AG04450 (cell line): ENCODE data around the gene APLP2. TPM values are rescaled to one million over a fixed set of nuclear protein-coding genes. Genes with fewer than 3 reads are reported as not detected.

Experiments used
- CTCF ChIA-PET: fragments of 300-600, 350-600 bp; formaldehyde crosslinking; extraction: SDS; loops from one replicate; lab custom pipeline; 2022; ENCODE audit warnings: antibody characterized with exemption, inconsistent platforms; lab: Charles Lee
- POLR2A ChIA-PET: fragments of 350-600 bp; formaldehyde crosslinking; extraction: SDS; loops from one replicate; lab custom pipeline; 2021; ENCODE audit warnings: antibody characterized with exemption, inconsistent platforms; lab: Yijun Ruan, JAX
- DNase-seq: peaks from one replicate; pipeline ENCODE4 v3.0.0-alpha.2; 2011; ENCODE audit warnings: low read depth, low spot score
- H3K27ac ChIP-seq: one replicate; pipeline ENCODE4 v1.5.1; 2012; ENCODE audit warnings: low read depth, low read length, control low read depth
- H3K27me3 ChIP-seq: one replicate; pipeline ENCODE4 v1.6.0; 2012; ENCODE audit warnings: low read length; ENCODE audit not compliant: control insufficient read depth, insufficient read depth
- H3K4me3 ChIP-seq: 2 replicates; pipeline ENCODE4 v1.5.1; 2011; ENCODE audit warnings: mild to moderate bottlenecking, low read depth, low read length, control low read depth
- H3K9me3 ChIP-seq: 2 replicates; pipeline ENCODE4 v1.5.1; 2012; ENCODE audit warnings: low read length; ENCODE audit not compliant: control insufficient read depth, insufficient read depth
- polyA plus RNA-seq: library from polyadenylated mRNA; depleted of rRNA; stranded (reverse); fragments of >200 nt; gene quantifications from 2 replicates; pipeline ENCODE4 v1.2.3, GENCODE V29; 2011
- TF ChIP-seq, protein P1 (sequence below): IDR thresholded peaks from 2 replicates; pipeline ENCODE4 v1.5.1; 2011; ENCODE audit warnings: low read depth, low read length, control low read depth, inconsistent platforms

APLP2 gene
- polyA plus RNA-seq, 1 experiment: 273 TPM

DNA sequence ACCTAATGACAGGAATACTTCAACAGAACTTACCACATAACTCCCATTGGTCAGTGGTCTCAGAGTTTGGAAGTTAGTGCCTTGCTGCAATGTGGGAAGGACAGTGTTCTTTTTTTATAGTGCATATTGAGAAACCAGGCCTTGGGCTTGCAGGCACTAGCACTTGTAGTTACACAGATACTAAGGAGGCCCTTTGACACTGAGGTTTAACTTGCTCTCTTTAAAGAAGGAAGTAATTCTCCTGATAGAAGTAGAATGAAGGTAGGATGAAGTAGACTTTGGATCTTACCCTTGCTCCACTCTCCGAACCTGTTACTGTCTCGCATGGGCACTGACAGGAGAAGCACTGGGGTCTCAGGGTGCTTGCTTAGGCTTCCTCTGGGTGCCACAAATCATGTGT, 58.9 kb downstream of the APLP2 start:
- no peaks in the 10 kb centered on the region for H3K27me3 ChIP-seq
- H3K9me3 ChIP-seq: no peaks in the 10 kb centered on the region
- ChIA-PET POLR2A (no interaction called here), CTCF (no interaction called here)
- TF ChIP-seq, protein P1, sequence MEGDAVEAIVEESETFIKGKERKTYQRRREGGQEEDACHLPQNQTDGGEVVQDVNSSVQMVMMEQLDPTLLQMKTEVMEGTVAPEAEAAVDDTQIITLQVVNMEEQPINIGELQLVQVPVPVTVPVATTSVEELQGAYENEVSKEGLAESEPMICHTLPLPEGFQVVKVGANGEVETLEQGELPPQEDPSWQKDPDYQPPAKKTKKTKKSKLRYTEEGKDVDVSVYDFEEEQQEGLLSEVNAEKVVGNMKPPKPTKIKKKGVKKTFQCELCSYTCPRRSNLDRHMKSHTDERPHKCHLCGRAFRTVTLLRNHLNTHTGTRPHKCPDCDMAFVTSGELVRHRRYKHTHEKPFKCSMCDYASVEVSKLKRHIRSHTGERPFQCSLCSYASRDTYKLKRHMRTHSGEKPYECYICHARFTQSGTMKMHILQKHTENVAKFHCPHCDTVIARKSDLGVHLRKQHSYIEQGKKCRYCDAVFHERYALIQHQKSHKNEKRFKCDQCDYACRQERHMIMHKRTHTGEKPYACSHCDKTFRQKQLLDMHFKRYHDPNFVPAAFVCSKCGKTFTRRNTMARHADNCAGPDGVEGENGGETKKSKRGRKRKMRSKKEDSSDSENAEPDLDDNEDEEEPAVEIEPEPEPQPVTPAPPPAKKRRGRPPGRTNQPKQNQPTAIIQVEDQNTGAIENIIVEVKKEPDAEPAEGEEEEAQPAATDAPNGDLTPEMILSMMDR: no peak
- no peak overlapping the region for H3K4me3 ChIP-seq
- no peak overlapping the region for H3K27ac ChIP-seq
- DNase-seq: no peak

GRCh38 chr11:130129922-130130321, 60.2 kb downstream of the APLP2 start:
- H3K27me3 ChIP-seq: no peaks in the 10 kb centered on the region
- CTCF ChIA-PET: interaction anchor here (0.9 to 8.9 kb wide), 5 partner anchors 10 to 248 kb away, joined by 4 to 395 read pairs (median 43); partner anchors contain the start of gene NFRKB
- POLR2A ChIA-PET: interaction anchor here (0.8 kb wide), 1 partner anchor 127 kb away, joined by 3 read pairs; the partner anchor contains the start of gene PRDM10
- DNase-seq: no peak
- no peak overlapping the region for H3K4me3 ChIP-seq
- no peaks in the 10 kb centered on the region for H3K9me3 ChIP-seq
- TF ChIP-seq, protein P1: no peak
- H3K27ac ChIP-seq: no peak overlapping the region

DNA sequence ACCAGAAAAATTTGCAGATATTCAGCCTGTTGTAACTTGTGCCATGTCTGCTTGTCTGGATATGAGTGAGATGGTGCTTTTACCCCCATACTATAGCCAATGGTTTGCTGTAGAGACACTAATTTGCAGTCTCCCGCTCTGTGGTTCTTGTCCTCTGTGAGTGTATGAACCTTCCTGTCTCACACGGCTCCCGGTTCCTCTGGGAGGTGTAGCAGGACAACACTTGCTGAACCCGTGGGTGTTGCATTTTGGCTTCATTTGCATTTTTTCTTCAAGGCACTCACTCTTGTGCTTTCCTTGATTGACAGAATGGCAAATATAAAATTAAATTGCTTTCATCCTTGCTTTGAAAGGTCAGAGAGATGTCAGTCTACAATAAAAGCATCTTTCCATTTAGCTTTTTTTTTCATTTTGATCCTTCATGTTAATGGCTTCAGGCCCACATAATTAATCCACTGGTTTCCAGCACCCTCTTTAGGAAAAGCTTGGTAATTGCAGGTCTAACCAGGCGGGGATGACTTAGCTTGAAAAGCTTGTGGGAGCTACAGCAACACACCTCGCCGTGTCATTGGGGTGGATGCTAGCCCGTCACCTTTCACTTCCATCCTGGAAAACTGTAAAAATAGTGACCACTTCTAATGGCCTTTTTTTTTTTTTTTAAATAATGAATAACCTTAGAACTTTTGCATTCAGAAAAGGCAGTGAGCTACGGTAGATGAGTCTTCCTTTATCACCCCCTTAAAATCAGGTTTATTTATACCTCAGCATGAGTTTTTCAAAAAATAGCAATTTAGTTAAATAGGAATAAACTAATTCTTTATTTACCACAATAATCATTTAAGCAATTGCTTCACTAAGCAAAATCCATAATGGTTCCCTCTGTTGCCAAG, 62.5 kb downstream of the APLP2 start:
- TF ChIP-seq, protein P1: peak; percentile 88
- Histone ChIP-seq H3K27ac (no peak overlapping the region), H3K4me3 (no peak overlapping the region), H3K27me3 (no peaks in the 10 kb centered on the region), H3K9me3 (no peaks in the 10 kb centered on the region)
- CTCF ChIA-PET: interaction anchor here (0.5 to 8.9 kb wide), 67 partner anchors 8 to 1484 kb away, joined by 3 to 395 read pairs (median 6); partner anchors contain the start of genes APLP2, NFRKB and PRDM10
- peak; percentile 37 for DNase-seq
- POLR2A ChIA-PET: interaction anchor here (0.6 to 1.1 kb wide), 4 partner anchors 34 to 203 kb away, joined by 3 to 19 read pairs (median 4); partner anchors contain the start of gene PRDM10

- TF ChIP-seq, protein P1: no peak
- Histone ChIP-seq H3K27ac (no peak overlapping the region), H3K4me3 (no peak overlapping the region), H3K9me3 (no peaks in the 10 kb centered on the region), H3K27me3 (no peaks in the 10 kb centered on the region)
- DNase-seq: no peak
- ChIA-PET CTCF (interaction anchor here (1.1 to 8.9 kb wide), 4 partner anchors 14 to 251 kb away, joined by 4 to 395 read pairs (median 70); no protein-coding TSS in a partner anchor), POLR2A (no interaction called here)
These were observed 64.0 kb downstream of the APLP2 start for GRCh38 chr11:130133716-130134115.

- CTCF ChIA-PET: interaction anchor here (8.2 to 8.9 kb wide), 2 partner anchors 16 to 213 kb away, joined by 96 to 395 read pairs; no protein-coding TSS in a partner anchor
- no peak overlapping the region for H3K4me3 ChIP-seq
- no peak for DNase-seq
- H3K27me3 ChIP-seq: no peaks in the 10 kb centered on the region
- no peak overlapping the region for H3K27ac ChIP-seq
- H3K9me3 ChIP-seq: no peaks in the 10 kb centered on the region
- TF ChIP-seq, protein P1: no peak
- POLR2A ChIA-PET: interaction anchor here (0.6 kb wide), 1 partner anchor 134 kb away, joined by 3 read pairs; the partner anchor contains the start of gene PRDM10
These were observed 66.4 kb downstream of the APLP2 start for GRCh38 chr11:130136107-130136506.
